Putamen (tissue), 1 donor: Measurements from ENCODE around the gene FRMD7.
"Not testable (repeated sequence)": the region's sequence is repeated elsewhere in the genome, so short reads cannot be mapped to it uniquely, and the experiment has no call there.

Experiments used
- DNase-seq: peaks from one replicate; pipeline ENCODE4 v3.0.0-alpha.2; 2016; ENCODE audit warnings: low spot score

The FRMD7 gene

DNA sequence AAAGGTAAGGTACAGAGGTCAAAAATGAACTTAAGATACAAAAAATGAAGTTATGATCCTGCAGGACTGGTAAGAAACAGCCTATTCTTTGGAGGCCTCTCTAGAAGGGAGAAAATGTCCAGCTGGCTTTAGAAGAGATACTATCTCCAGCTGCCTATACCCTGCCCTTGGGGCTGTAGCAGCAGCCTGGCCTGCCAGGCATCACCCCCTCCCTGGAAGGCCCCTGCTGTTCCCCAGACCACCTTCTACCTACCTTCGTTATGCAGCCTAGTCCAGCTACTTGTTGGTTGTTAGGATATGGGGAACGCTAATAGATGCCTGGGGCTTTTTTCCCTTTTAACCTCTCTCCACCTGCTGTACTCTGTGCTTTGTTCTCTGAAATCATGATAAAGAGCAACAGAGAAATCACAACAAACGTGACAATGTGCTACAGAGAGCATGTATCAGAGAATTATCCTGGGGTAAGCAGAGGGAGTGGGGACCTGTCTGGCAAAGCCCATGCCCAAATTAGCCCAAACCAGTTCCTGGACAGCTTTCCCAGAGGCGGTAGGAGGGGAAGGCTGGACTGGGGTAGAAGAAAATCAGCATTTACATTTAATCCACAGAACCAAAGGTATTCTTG is 34.5 kb downstream of the FRMD7 start:
- no peak for DNase-seq

DNA sequence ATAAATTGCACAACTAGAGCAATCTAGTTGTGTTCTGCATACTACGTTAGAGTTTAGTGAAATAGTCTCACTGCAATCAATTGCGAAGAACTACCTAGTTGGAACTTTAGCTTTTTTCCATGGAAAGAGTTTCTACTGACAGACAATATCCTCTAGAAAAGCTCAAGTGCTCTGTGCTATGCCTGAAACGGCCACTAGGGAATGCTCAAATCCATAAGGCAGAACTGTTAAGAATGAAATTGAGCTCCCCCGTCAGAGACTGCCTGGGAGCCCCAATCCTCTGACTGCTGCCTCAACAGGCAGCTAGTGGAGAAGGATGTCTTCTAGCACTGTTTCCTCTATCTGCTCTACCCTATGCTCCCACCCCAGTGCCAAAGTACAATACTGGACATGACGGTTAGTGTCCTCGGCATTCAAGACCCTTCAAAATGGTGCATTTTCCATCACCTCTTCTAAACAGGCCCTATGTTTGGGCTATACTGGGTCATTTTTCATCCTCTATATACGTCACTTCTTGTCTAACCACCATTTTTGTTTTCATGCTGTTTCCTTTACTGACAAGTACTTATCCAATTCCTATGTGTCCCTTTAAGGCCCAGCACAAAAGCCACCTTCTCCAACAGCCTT is 35.3 kb downstream of the FRMD7 start:
- DNase-seq, result peak; percentile 50

DNA sequence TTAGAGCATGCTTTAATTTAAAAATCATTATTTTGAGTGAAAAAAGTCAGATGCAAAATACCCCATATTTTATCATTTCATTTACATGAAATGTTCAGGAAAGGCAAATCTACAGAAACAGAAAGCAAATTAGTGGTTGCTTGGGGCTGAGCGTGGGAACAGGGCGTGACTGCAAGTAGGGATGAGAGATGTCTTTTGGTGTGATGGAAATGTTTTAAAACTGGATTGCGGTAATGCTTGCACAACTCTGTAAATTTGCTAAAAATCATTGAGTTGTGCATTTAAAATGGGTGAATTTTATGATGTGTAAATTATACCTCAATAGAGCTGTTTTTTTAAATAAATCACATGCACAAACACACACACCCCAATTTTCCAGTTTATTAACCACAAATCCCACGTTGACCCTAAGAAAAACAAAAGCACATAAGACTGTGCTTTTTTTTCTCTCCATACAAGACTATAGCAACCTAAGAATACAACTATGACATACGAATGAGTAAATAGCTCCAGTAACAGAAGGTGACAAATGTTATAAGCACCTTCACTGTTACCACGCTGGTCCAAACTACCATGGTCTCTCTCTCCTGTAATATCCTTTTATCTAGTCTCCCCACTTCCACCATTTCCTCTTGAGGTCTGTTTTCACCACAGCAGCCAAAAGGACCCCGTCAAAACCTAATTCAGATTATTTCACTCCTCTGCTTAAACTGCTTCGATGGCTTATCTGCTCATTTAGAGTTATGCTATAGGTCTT is 37.2 kb downstream of the FRMD7 start:
- DNase-seq, result no peak

DNA sequence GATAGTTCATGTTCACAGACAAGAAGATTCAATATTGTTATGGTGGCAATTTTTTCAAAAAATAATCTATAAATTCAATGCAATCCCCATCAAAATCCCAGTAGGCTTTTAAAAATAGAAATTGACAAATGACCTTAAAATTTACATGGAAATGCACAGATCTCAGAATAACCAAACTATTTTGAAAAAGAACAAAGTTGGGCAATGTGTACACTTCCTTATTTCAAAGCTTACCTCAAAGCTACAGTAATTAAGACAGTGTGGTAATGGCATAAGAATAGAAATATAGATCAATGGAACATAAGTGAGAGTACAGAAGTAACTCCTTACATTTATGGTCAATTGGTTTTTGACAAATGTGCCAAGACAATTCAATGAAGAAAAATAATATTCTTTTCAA is 39.0 kb downstream of the FRMD7 start:
- DNase-seq, result no peak

- DNase-seq, result no peak
These were observed 41.1 kb downstream of the FRMD7 start for GRCh38 chrX:132086672-132087071.

DNA sequence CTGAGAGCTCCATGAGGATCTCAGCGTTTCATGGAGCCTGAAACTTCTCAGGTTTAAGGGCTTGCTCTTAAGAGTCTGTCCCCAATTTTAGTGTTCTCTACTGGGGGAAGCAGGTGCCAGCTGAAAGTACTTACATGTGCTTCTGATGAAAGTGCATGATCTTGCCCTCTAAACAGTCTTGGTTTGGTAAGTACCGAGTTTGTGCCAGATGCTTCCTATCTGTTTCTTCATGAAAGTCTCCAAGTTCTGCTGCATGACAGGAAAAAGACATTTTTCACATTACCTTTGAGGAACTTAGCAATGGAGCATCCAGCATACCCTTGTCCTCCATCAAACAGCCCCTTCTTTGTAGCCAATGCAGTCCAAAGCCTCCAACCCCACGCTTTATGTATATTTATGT is 42.0 kb downstream of the FRMD7 start:
- no peak for DNase-seq

DNA sequence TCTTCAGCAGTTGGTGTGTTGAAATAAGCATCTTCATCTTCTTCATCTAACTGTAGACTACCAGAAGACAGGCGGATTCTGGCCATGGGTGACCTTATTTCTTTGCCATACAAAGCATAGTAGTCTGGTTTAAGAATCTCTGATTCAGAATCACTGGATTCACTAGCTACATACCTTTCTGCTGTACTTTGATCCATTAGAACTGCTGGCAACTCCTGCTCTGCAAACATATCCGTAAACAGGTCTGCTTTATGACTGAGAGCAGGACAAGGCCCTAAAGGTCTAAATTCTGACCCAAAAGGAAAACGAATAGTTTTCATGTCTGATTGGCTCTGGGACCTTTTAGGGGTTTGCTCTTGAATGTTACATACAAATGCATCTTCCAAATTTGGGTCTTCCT is 49.9 kb downstream of the FRMD7 start:
- no peak for DNase-seq

- no peak for DNase-seq
These were observed 50.4 kb downstream of the FRMD7 start for GRCh38 chrX:132077414-132077813.

DNA sequence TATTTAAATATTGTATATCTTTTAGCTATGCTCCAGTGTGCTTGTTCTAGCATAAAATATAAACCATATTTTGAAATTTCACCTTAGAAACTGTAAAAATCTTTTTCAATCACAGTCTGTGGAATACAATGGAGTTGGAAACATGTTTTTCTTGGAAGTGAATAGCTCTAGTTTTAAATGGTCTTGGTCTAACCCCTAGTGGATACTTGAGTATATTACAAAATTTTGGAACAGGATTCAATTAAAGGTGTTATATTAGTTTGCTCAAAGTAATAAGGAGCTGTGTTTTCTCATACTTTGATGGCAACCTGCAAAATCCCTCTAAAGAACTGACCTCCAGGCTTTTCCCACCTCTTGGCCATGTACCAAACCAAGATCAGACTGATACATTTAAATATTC is 56.6 kb downstream of the FRMD7 start:
- DNase-seq, result no peak

DNA sequence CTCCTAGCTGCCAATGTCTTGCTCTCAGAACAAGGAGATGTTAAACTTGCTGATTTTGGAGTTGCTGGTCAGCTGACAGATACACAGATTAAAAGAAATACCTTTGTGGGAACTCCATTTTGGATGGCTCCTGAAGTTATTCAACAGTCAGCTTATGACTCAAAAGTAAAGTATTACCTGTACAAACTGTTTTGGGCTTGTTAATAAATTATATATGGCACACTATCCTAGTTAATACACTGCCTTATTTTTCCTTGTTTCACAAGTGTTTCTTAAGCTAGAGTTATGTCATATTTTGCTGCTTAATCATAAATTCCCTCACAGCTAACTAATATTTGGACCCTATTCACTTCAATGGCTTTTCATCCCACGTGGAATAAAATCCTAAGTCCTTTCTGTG is 59.4 kb downstream of the FRMD7 start:
- DNase-seq, result no peak

- no peak for DNase-seq
These were observed 64.0 kb downstream of the FRMD7 start for GRCh38 chrX:132063862-132064261.

DNA sequence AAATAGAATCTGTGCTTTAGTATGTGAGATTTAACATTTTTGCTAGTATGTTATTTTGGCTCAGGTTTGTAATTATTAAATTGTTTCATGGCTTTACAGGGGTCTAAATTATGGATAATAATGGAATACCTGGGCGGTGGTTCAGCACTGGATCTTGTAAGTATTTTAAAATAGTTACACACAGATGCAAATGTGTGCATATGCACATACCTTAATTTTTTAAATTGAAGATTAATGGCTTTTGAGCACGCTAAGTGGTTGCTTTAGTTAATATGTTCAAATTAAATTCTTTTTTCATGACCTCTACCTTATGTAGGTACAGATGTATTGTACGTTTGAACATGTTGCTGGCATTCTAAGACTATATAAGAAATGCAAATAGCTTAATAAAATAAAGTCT is 64.5 kb downstream of the FRMD7 start:
- DNase-seq, result no peak

GRCh38 chrX:132059973-132060540 is 67.8 kb downstream of the FRMD7 start:
- DNase-seq, result no peak

- DNase-seq, result no peak
These were observed 68.8 kb downstream of the FRMD7 start for GRCh38 chrX:132058975-132059374.

DNA sequence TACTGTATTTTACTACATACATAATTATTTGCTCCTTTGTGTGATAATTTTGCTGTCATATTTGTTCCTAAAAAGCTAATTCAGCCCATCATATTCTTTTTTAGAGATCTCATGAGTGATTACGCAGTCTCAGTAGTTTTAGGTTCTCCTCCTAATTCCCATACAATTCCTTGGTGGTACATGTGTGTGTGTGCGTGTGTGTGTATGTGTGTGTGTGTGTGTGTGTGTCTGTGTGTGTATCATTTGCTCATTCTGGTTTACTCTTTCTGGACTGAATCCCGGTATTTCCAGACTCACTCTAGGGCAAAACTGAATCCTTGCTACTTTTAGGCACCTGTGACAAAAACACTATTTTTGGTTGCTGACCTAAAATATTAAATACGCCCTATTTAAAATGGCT is 69.8 kb downstream of the FRMD7 start:
- DNase-seq, result no peak

GRCh38 chrX:132051778-132052177 is 76.0 kb downstream of the FRMD7 start:
- DNase-seq, result not testable (repeated sequence)

DNA sequence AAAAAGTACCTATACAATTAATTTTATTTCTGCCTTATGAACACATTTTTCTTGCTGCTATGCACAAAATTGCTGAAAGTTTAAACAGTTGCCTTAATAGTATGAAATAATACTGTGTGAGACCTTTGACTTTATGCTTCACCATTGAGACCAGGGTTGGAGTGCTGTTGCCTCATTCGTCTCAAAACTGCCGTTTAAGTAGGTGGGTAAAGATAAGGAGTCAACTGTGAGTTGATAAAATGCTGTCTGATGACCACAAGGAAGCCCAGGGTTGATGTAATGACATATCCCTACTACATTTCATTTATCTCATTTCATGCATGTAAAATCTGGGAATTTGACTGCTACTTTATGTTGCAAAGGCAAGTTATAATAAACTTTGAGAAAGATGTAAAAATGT is 81.3 kb downstream of the FRMD7 start:
- DNase-seq, result no peak

GRCh38 chrX:132045456-132045855 is 82.4 kb downstream of the FRMD7 start:
- no peak for DNase-seq

DNA sequence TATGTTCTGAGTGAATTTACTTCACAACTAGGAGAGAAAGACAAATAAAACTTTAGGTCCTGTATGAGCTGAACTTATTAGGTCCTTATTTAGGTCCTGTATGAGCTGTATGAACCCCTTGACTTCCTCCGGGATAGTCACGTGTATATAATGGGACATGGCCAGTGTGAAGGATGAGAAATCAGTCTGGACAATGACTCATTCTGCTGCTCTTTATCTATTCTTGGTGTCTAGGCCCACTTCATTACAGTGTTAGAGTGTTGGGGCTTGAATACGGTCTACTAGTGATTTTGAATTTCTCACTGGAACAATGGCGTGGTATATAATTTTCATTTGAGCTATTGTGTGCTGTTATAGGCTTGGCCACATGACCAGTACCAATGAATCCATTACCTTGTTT is 82.9 kb downstream of the FRMD7 start:
- no peak for DNase-seq

- DNase-seq, result no peak
These were observed 83.8 kb downstream of the FRMD7 start for GRCh38 chrX:132043977-132044376.

DNA sequence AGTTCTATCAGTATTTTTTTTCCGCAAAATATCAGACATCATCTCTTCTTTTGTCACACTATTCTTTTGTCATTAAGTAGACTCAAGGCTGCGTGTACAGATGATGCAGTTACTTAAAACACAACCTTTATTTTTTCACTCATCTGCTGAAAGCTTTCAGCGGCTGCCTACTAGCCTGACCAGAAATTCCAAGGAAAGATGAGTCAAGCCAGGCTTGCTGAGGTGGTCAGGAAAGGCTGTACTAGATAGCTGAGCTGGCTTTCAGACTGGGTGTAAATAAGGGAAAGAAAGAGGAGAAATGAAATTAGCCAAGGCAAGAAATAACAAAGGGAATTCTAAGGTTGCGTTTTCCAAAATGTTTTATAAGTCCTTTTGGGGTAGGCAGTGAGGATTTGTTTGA is 86.8 kb downstream of the FRMD7 start:
- no peak for DNase-seq

GRCh38 chrX:132040066-132040465 is 87.8 kb downstream of the FRMD7 start:
- DNase-seq, result no peak

- no peak for DNase-seq
These were observed 90.3 kb downstream of the FRMD7 start for GRCh38 chrX:132037479-132037993.
